Body of pancreas (tissue), 4 donors: ENCODE results near the gene ENDOU.

Experiments used
- CTCF ChIP-seq, 7 experiments: fragments of 450-650 bp in 4 of 7; fragments of 200-600 bp in 3 of 7; sonication (generic) in 3 of 7; IDR thresholded peaks; one replicate each; pipeline ENCODE4 v1.5.1; 2016 to 2019; ENCODE audit warnings: antibody characterized with exemption in 7 of 7
- POLR2A ChIP-seq, 3 donors: fragments of 450-650 bp; IDR thresholded peaks; one replicate each; pipeline ENCODE4 v1.6.1; 2016; ENCODE audit warnings: antibody characterized with exemption in 3 of 3, mild to moderate bottlenecking in 2 of 3

- TF ChIP-seq CTCF (IDR thresholded peaks at IDR 0.05) = no peak
- TF ChIP-seq POLR2A (IDR thresholded peaks at IDR 0.05) = no peak
Observed at GRCh38 chr12:47710278-47710677, 15.0 kb downstream of the ENDOU start.
